ENCODE data around the gene ASL.
"Not testable (repeated sequence)": the region's sequence is repeated elsewhere in the genome, so short reads cannot be mapped to it uniquely, and the experiment has no call there.

ASL gene

GRCh38 chr7:66118603-66119002 lies 43.0 kb downstream of the ASL start:
- no peak for TF ChIP-seq CTCF (IDR thresholded peaks at IDR 0.05; ENCODE audit: borderline replicate concordance, insufficient read depth, low read depth, low read length)
- H3K4me3 ChIP-seq (ENCODE audit: low read depth, low read length): no peak overlapping the region

DNA sequence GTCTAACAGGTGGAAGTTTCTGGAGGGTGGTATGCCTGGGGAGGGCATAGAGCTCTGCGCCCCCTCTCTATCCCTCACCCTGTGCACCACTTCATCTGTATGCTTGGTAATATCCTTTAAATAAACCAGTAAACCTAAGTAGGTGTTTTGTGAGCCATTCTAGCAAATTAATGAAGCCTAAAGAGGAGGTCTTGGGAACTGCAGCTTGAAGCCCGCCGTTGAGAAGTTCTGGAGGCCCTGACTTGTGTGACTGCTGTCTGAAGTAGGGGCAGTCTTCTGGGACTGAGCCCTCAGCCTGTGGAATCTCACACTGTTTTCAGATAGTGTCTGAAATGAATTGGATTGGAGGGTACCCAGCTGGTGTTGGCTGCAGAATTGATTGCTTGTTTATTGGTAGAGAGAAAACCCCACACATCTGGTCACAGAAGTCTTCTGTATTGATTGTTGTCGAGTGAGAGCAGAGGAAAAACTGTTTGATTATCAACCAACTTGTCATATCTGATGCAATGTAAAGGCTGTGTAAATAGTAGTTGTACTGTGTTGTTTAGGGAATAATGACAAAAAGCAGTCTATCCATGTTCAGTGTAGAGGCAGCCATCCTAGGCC lies 43.7 kb downstream of the ASL start:
- TF ChIP-seq CTCF (IDR thresholded peaks at IDR 0.05; ENCODE audit: borderline replicate concordance, insufficient read depth, low read depth, low read length): no peak
- no peak overlapping the region for H3K4me3 ChIP-seq (ENCODE audit: low read depth, low read length)

DNA sequence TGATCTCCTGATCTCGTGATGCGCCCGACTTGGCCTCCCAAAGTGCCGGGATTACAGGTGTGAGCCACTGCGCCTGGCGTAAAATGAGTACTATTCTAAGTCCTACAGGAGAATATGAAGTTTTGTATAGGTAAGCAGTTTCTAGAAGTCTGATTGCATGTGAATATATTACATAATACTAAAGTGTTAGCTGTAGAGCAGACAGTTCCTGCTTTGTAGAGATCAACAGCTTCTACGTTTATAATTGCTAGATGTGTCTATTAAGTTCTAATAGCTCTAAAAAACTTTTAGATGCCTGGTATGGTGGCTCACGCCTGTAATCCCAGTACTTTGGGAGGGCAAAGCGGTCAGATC lies 47.5 kb downstream of the ASL start:
- TF ChIP-seq CTCF (IDR thresholded peaks at IDR 0.05; ENCODE audit: borderline replicate concordance, insufficient read depth, low read depth, low read length): no peak
- no peak overlapping the region for H3K4me3 ChIP-seq (ENCODE audit: low read depth, low read length)

DNA sequence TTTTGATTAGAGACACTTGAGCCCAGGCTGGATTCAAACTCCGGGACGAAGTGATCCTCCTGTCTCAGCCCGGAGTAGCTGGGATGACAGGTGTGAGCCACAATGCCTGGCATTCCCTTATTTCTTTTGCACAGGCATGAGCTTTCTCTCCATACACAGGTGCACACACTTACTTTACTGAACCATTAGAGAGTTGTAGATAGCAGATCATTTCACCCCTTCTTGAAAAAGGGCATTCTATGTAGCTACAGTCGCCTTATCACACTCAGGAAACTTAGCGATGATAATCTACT lies 48.9 kb downstream of the ASL start:
- H3K4me3 ChIP-seq (ENCODE audit: low read depth, low read length): not testable (repeated sequence)

DNA sequence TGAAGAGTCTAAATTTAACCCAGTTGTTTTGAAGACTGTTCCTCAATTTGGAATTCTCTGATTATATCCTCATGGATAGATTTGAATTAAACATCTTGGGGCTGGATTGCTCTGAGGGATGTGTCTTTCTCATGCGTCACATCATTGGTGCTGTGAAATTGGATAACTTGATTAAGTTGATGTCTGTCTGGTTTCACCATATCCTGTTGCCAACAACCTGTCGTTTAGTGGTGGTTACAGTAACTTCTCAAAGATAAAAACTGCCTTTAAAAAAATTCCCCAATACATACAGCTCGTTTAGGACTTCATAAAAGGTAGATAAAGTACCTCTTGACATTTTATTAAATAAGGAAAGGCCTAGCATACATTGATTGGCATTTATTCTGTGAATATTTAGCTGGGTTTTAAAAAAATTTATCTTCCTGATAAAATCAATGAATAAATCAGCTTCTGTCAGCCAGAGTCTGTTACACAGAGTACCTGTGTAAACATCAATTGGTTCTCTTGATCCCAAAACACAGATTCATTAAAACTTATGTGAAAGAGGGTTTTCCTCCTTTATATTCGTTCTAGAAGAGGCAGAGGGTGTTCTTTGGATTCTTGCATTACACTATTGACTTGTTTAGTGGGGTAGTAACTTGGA lies 49.6 kb downstream of the ASL start:
- H3K4me3 ChIP-seq (ENCODE audit: low read depth, low read length): no peak overlapping the region
- TF ChIP-seq CTCF (IDR thresholded peaks at IDR 0.05; ENCODE audit: borderline replicate concordance, insufficient read depth, low read depth, low read length): no peak

- H3K4me3 ChIP-seq (ENCODE audit: low read depth, low read length): not testable (repeated sequence)
These were observed 50.2 kb downstream of the ASL start for GRCh38 chr7:66125781-66126352.

DNA sequence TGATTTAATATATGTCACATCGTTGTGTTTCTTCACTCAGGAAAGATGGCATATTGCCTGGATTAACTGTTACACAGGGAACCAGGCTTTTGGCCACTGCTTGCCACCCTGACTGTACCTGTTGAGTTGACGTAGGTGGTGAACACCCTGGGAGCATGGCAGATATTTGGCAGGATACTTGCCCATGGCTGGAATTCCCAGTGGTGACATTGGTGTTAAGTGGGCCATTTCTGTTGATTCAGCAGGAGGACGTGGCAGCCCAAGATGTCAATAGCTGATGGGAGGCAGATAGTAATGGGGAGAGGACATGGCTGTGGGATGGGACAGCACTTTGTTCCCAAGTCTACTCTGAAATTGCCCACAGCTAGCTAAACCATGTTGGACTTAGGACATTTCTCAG lies 51.6 kb downstream of the ASL start:
- not testable (repeated sequence) for H3K4me3 ChIP-seq (ENCODE audit: low read depth, low read length)

DNA sequence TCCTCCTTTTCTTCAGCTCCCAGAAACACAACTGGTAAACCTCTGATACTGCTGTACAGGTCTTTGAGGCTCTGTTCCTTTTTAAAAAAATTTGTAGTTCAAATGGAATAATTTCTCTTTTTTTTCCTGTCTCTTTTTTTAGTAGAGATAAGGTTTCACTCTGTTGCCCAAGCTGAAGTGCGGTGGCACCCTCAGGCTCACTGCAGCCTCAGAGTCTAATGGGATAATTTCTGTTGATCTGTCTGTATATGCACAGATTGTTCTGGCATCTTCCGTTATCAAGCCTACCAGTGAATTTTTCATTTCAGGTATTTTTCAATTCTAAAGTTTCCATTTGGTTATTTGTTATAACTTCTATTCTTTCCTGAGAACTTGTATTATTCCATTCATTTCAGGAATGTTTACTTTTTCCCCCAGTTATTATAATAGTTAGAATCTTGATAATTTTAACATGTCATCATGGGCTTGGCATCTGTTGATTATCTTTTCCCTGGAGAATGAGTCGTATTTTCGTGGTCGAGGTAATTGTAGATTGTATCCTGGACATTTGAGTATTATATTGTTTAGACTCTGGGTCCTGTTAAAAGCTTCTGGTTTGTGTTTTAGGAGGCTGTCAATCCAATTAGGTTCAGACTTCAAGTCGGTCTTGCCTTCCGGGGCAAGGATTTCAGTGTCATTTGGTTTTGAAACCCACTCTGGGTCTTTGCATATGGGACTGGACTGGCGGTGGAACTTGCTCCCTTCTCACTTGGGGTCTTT lies 63.6 kb downstream of the ASL start:
- no peak overlapping the region for H3K4me3 ChIP-seq (ENCODE audit: low read depth, low read length)
- TF ChIP-seq CTCF (IDR thresholded peaks at IDR 0.05; ENCODE audit: borderline replicate concordance, insufficient read depth, low read depth, low read length): no peak
